CD14-positive monocyte (primary cell): Measurements from ENCODE around the gene PITPNC1. TPM values are rescaled to one million over a fixed set of nuclear protein-coding genes. Genes with fewer than 3 reads are reported as not detected.
"Not testable (repeated sequence)": the region's sequence is repeated elsewhere in the genome, so short reads cannot be mapped to it uniquely, and the experiment has no call there.

Experiments used
- DNase-seq, 3 donors: peaks; one replicate each; pipeline ENCODE4 v3.0.0-alpha.2; 2011 to 2022
- H2AFZ ChIP-seq: 2 replicates; pipeline ENCODE4 v1.6.0; 2012; ENCODE audit warnings: mild to moderate bottlenecking, low read depth, low read length, inconsistent platforms; ENCODE audit not compliant: insufficient read depth, poor library complexity, severe bottlenecking
- H3K27ac ChIP-seq, 2 donors: 1 replicate in 1 of 2; 2 replicates in 1 of 2; pipeline ENCODE4 v1.5.1; 2012 to 2013; ENCODE audit warnings: low read length in 2 of 2, control low read depth in 1 of 2, inconsistent platforms in 1 of 2, low read depth in 1 of 2, mild to moderate bottlenecking in 1 of 2
- H3K27me3 ChIP-seq, 2 donors: one replicate each; pipeline versions ENCODE4 v1.6.0 to v1.6.1; 2011 to 2013; ENCODE audit warnings: low read length in 2 of 2; ENCODE audit not compliant: control insufficient read depth in 2 of 2, insufficient read depth in 2 of 2
- H3K36me3 ChIP-seq, 2 donors: replicated peaks in 1 of 2; 1 replicate in 1 of 2; 2 replicates in 1 of 2; pipeline versions ENCODE4 v1.5.1 to v1.6.1; 2012 to 2013; ENCODE audit warnings: low read length in 2 of 2, control low read depth in 1 of 2, inconsistent platforms in 1 of 2, mild to moderate bottlenecking in 1 of 2; ENCODE audit not compliant: insufficient read depth in 2 of 2, control insufficient read depth in 1 of 2
- H3K4me1 ChIP-seq, 2 donors: 1 replicate in 1 of 2; 2 replicates in 1 of 2; pipeline versions ENCODE4 v1.5.1 to v1.6.1; 2012 to 2013; ENCODE audit warnings: low read length in 2 of 2, control low read depth in 1 of 2, inconsistent platforms in 1 of 2, mild to moderate bottlenecking in 1 of 2, moderate library complexity in 1 of 2; ENCODE audit not compliant: insufficient read depth in 2 of 2, control insufficient read depth in 1 of 2
- H3K4me2 ChIP-seq: replicated peaks from 2 replicates; pipeline ENCODE3; 2012; ENCODE audit warnings: low read length, moderate library complexity, mild to moderate bottlenecking; ENCODE audit not compliant: poor library complexity, severe bottlenecking; ENCODE audit errors: extremely low read depth
- H3K4me3 ChIP-seq, 3 experiments: fragments of 200-600 bp in 1 of 3; sonication (generic) in 1 of 3; replicated peaks in 1 of 3; 1 replicate in 2 of 3; 2 replicates in 1 of 3; pipeline ENCODE4 v1.5.1; 2011 to 2013; ENCODE audit warnings: low read length in 3 of 3, mild to moderate bottlenecking in 3 of 3, control low read depth in 2 of 3, low read depth in 2 of 3, inconsistent platforms in 1 of 3, moderate library complexity in 1 of 3
- H3K79me2 ChIP-seq: 2 replicates; pipeline ENCODE4 v1.6.0; 2012; ENCODE audit warnings: mild to moderate bottlenecking, control low read depth, inconsistent platforms, low read length, moderate library complexity; ENCODE audit not compliant: insufficient read depth
- H3K9ac ChIP-seq: 2 replicates; pipeline ENCODE4 v1.6.0; 2017; ENCODE audit warnings: low read length, mild to moderate bottlenecking; ENCODE audit not compliant: insufficient read depth, poor library complexity, severe bottlenecking
- H3K9me3 ChIP-seq, 2 donors: replicated peaks in 1 of 2; 1 replicate in 1 of 2; 2 replicates in 1 of 2; pipeline versions ENCODE4 v1.5.1 to v1.6.1; 2012 to 2013; ENCODE audit warnings: low read length in 2 of 2, control low read depth in 1 of 2; ENCODE audit not compliant: control insufficient read depth in 1 of 2, insufficient read depth in 1 of 2
- H4K20me1 ChIP-seq: 2 replicates; pipeline ENCODE4 v1.6.0; 2012; ENCODE audit warnings: mild to moderate bottlenecking, low read length, control low read depth, moderate library complexity; ENCODE audit not compliant: insufficient read depth
- H3K27ac Mint-ChIP-seq, 7 donors: one replicate each; pipeline ENCODE4 v1.8.0; 2020; ENCODE audit warnings: mild to moderate bottlenecking in 7 of 7, mixed read lengths in 7 of 7, moderate library complexity in 6 of 7, inconsistent platforms in 2 of 7
- H3K27me3 Mint-ChIP-seq, 3 donors: one replicate each; pipeline ENCODE4 v1.8.0; 2021 to 2022; ENCODE audit warnings: low read depth in 3 of 3, mild to moderate bottlenecking in 3 of 3, mixed read lengths in 3 of 3, moderate library complexity in 3 of 3, inconsistent platforms in 1 of 3
- H3K36me3 Mint-ChIP-seq, 2 donors: one replicate each; pipeline ENCODE4 v1.8.0; 2020; ENCODE audit warnings: mixed read lengths in 2 of 2, inconsistent platforms in 1 of 2, mild to moderate bottlenecking in 1 of 2
- H3K4me1 Mint-ChIP-seq: one replicate; pipeline ENCODE4 v1.8.0; 2020; ENCODE audit warnings: mild to moderate bottlenecking, mixed read lengths
- H3K4me3 Mint-ChIP-seq, 2 donors: one replicate each; pipeline ENCODE4 v1.8.0; 2020; ENCODE audit warnings: mild to moderate bottlenecking in 2 of 2, mixed read lengths in 2 of 2, moderate library complexity in 1 of 2
- H3K9me3 Mint-ChIP-seq, 7 donors: one replicate each; pipeline ENCODE4 v1.8.0; 2020 to 2022; ENCODE audit warnings: mixed read lengths in 7 of 7, mild to moderate bottlenecking in 6 of 7, moderate library complexity in 6 of 7, inconsistent platforms in 2 of 7
- WGBS: methylation state at CpG from one replicate; pipeline ENCODE4 v1.1.5; 2013; ENCODE audit warnings: missing lambda C conversion rate; ENCODE audit not compliant: insufficient coverage; 5-methylcytosine and 5-hydroxymethylcytosine counted together
- intact Hi-C, 2 donors: fragments of 100-400 bp; cut with micrococcal nuclease; formaldehyde crosslinking; loops; one replicate each; pipeline versions ENCODE4 v1.15.0 to v1.15.1; 2023
- polyA plus RNA-seq, 3 donors: library from polyadenylated mRNA; depleted of rRNA in 1 of 3; unstranded in 2 of 3; stranded (reverse) in 1 of 3; fragments of 300-500 nt in 2 of 3; fragments of >200 nt in 1 of 3; fragmentation: Illumina TruSeq in 2 of 3; gene quantifications; 1 replicate in 2 of 3; 2 replicates in 1 of 3; pipeline ENCODE4 v1.2.3, GENCODE V29; 2012 to 2021
- TF ChIP-seq, protein P1 (sequence below): fragments of 200-600 bp; IDR thresholded peaks from one replicate; pipeline ENCODE4 v1.8.0; 2022; ENCODE audit warnings: antibody characterized with exemption, mild to moderate bottlenecking

PITPNC1 gene
- polyA plus RNA-seq, 3 donors: 18.5 to 31.0 (median 21.7) TPM

DNA sequence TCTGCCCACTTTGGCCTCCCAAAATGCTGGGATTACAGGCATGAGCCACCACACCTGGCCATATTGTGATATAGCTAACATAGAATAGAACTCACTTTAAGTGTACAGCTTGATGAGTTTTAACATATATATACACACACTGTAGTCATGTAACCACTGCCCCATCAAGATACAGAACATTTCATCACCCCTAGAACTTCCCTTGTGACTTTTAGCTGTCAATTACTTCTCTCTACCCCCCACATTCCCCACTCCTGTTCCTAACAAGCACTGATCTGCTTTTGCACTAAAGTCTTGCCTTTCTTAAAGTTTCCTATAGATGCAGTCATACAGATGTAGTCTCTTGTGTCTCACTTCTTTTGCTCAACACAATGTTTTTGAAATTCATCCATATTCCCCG lies 93.1 kb downstream of the PITPNC1 start:
- H3K4me2 ChIP-seq: no peak overlapping the region
- TF ChIP-seq, protein P1, sequence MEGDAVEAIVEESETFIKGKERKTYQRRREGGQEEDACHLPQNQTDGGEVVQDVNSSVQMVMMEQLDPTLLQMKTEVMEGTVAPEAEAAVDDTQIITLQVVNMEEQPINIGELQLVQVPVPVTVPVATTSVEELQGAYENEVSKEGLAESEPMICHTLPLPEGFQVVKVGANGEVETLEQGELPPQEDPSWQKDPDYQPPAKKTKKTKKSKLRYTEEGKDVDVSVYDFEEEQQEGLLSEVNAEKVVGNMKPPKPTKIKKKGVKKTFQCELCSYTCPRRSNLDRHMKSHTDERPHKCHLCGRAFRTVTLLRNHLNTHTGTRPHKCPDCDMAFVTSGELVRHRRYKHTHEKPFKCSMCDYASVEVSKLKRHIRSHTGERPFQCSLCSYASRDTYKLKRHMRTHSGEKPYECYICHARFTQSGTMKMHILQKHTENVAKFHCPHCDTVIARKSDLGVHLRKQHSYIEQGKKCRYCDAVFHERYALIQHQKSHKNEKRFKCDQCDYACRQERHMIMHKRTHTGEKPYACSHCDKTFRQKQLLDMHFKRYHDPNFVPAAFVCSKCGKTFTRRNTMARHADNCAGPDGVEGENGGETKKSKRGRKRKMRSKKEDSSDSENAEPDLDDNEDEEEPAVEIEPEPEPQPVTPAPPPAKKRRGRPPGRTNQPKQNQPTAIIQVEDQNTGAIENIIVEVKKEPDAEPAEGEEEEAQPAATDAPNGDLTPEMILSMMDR: no peak
- peaks cover 29% of the 10 kb centered on the region for H3K4me1 Mint-ChIP-seq

DNA sequence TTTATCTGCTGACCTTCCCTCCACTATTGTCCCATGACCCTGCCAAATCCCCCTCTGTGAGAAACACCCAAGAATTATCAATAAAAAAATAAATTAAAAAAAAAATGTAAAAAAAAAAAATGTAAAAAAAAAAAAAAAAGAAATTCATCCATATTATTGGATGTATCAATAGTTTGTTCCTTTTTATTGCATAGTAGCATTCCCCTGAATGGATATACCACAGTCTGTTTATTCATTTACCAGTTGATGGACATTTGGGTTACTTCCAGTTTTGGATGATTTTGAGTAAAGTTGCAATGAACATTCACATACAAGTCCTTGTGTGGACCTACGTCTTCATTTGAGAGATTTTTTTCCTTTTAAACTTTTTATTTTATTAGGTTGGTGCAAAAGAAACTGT lies 94.0 kb downstream of the PITPNC1 start:
- Mint-ChIP-seq H3K27me3 (peaks cover 0 to 7% (median 5%) of the 10 kb centered on the region in 3 donors), H3K9me3 (no peaks in the 10 kb centered on the region), H3K4me1 (peaks cover 34% of the 10 kb centered on the region), H3K36me3 (no peaks in the 10 kb centered on the region), H3K4me3 (no peak overlapping the region), H3K27ac (no peak overlapping the region)
- no peak overlapping the region for H3K27ac ChIP-seq
- peaks cover 15% of the 10 kb centered on the region for H3K79me2 ChIP-seq
- intact Hi-C loops: loop anchor here in 1 of 2 donors (5.0 to 10.0 kb wide), 2 partner anchors 34 to 96 kb away; partner anchors contain the start of gene PITPNC1
- peaks cover 22 to 26% of the 10 kb centered on the region in 2 donors for H3K4me1 ChIP-seq
- H3K4me2 ChIP-seq: no peak overlapping the region
- no peaks in the 10 kb centered on the region for H3K9me3 ChIP-seq
- H2AFZ ChIP-seq: no peak overlapping the region
- H3K27me3 ChIP-seq: no peaks in the 10 kb centered on the region
- no peaks in the 10 kb centered on the region for H3K36me3 ChIP-seq
- peaks cover 16% of the 10 kb centered on the region for H4K20me1 ChIP-seq
- no CpG with 5 or more reads among the region's 1 CpG for WGBS
- no peak for DNase-seq
- TF ChIP-seq, protein P1: no peak
- no peak overlapping the region for H3K4me3 ChIP-seq
- no peak overlapping the region for H3K9ac ChIP-seq

More for the DNA sequence above, 93.1 kb downstream of the PITPNC1 start:
- Mint-ChIP-seq H3K27ac (peak overlapping the region in 4 of 7 donors; percentile 40 to 83 (median 48)), H3K4me3 (no peak overlapping the region), H3K9me3 (no peaks in the 10 kb centered on the region), H3K36me3 (peaks cover 0 to under 1% of the 10 kb centered on the region in 2 donors), H3K27me3 (peaks cover 0 to 7% (median 5%) of the 10 kb centered on the region in 3 donors)
- intact Hi-C loops: loop anchor here in 1 of 2 donors (5.0 to 10.0 kb wide), 2 partner anchors 33 to 95 kb away; partner anchors contain the start of gene PITPNC1
- Histone ChIP-seq H4K20me1 (peaks cover 22% of the 10 kb centered on the region), H3K79me2 (peaks cover 12% of the 10 kb centered on the region), H3K4me1 (peaks cover 22 to 24% of the 10 kb centered on the region in 2 donors), H3K27ac (peak overlapping the region in 1 of 2 donors; percentile 42), H3K4me3 (no peak overlapping the region), H3K9me3 (no peaks in the 10 kb centered on the region), H3K36me3 (no peaks in the 10 kb centered on the region), H3K9ac (no peak overlapping the region), H3K27me3 (no peaks in the 10 kb centered on the region), H2AFZ (no peak overlapping the region)
- peak in 2 of 3 donors; percentile 44 to 50 for DNase-seq
- WGBS: no CpG with 5 or more reads among the region's 1 CpG

DNA sequence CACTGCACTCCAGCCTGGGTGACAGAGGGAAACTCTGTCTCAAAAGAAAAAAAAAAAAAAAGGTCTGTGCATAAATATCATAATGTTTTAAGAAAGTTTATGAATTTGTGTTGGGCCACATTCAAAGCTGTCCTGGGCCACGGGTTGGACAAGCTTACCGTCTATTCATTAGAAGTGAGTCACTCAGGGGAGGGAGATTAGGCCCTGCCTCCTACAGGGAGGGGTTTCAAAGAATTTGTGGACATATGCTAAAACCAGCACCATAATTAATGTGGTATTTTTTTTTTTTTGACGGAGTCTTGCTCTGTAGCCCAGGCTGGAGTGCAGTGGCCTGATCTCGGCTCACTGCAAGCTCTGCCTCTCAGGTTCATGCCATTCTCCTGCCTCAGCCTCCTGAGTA lies 95.5 kb downstream of the PITPNC1 start:
- intact Hi-C loops: loop anchor here in 1 of 2 donors (5.0 to 10.0 kb wide), 2 partner anchors 35 to 98 kb away; partner anchors contain the start of gene PITPNC1
- H3K4me3 ChIP-seq, H3K4me2 ChIP-seq, H3K4me3 Mint-ChIP-seq, H2AFZ ChIP-seq, H3K36me3 Mint-ChIP-seq, H3K9ac ChIP-seq, H3K9me3 ChIP-seq, H3K36me3 ChIP-seq, H3K9me3 Mint-ChIP-seq, H3K27ac ChIP-seq, H3K27me3 Mint-ChIP-seq, H3K27me3 ChIP-seq: not testable (repeated sequence)
- peaks cover 36% of the 10 kb centered on the region for H3K4me1 Mint-ChIP-seq
- Histone ChIP-seq H4K20me1 (peaks cover 14% of the 10 kb centered on the region), H3K4me1 (peaks cover 22 to 27% of the 10 kb centered on the region in 2 donors), H3K79me2 (peaks cover 26% of the 10 kb centered on the region)
- 80% methylated on average over 1 of the region's 4 CpGs for WGBS
- H3K27ac Mint-ChIP-seq: peak overlapping the region in 1 of 7 donors; percentile 12
- peak in 1 of 3 donors; percentile 26 for DNase-seq
